Measurements from ENCODE around the gene NLRP11. TPM values are rescaled to one million over a fixed set of nuclear protein-coding genes. Genes with fewer than 3 reads are reported as not detected.

The NLRP11 gene
- total and polyA plus RNA-seq, 2 experiments from 2014 or later = not detected

GRCh38 chr19:55811340-55811739 lies 20.5 kb downstream of the NLRP11 start:
- Histone ChIP-seq H3K4me3 (no peak overlapping the region), H3K4me1 (ENCODE audit: low read depth) (no peaks in the 10 kb centered on the region), H3K27ac (no peak overlapping the region), H3K9me3 (ENCODE audit: low read depth) (no peaks in the 10 kb centered on the region), H3K36me3 (no peaks in the 10 kb centered on the region), H3K27me3 (no peaks in the 10 kb centered on the region)
- TF ChIP-seq CTCF (IDR thresholded peaks at IDR 0.05; ENCODE audit: low read depth, low read length) = no peak
- no peak for DNase-seq (ENCODE audit: low read depth in 1 of 2, low spot score in 1 of 2)

- DNase-seq (ENCODE audit: low read depth in 1 of 2, low spot score in 1 of 2) = peak in 1 of 2 donors; percentile 48
- Histone ChIP-seq H3K4me3 (no peak overlapping the region), H3K4me1 (ENCODE audit: low read depth) (no peaks in the 10 kb centered on the region), H3K9me3 (ENCODE audit: low read depth) (no peaks in the 10 kb centered on the region), H3K27ac (no peak overlapping the region), H3K27me3 (no peaks in the 10 kb centered on the region), H3K36me3 (no peaks in the 10 kb centered on the region)
- TF ChIP-seq CTCF (IDR thresholded peaks at IDR 0.05; ENCODE audit: low read depth, low read length) = peak; percentile 11
These were observed 22.3 kb downstream of the NLRP11 start for GRCh38 chr19:55809381-55810058.

DNA sequence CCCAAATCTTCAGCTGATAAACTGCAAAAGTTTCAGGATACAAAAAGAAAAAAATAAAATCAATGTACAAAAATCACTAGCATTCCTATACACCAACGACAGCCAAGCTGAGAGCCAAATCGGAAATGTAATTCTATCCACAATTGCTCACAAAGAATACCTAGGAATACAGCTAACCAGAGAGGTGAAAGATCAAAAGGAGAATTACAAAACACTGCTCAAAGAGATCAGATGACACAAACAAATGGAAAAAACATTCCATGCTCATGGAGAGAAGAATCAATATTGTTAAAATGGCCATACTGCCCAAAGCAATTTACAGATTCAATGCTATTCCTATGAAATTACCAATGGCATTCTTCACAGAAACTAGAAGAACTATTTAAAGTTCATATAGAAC lies 29.5 kb downstream of the NLRP11 start:
- Histone ChIP-seq H3K9me3 (ENCODE audit: low read depth) (no peaks in the 10 kb centered on the region), H3K36me3 (no peaks in the 10 kb centered on the region), H3K27ac (no peak overlapping the region), H3K4me3 (no peak overlapping the region), H3K27me3 (no peaks in the 10 kb centered on the region), H3K4me1 (ENCODE audit: low read depth) (no peaks in the 10 kb centered on the region)
- no peak for TF ChIP-seq CTCF (IDR thresholded peaks at IDR 0.05; ENCODE audit: low read depth, low read length)
- no peak for DNase-seq (ENCODE audit: low read depth in 1 of 2, low spot score in 1 of 2)

- Histone ChIP-seq H3K4me3 (no peak overlapping the region), H3K36me3 (no peaks in the 10 kb centered on the region), H3K27me3 (no peaks in the 10 kb centered on the region), H3K27ac (no peak overlapping the region), H3K4me1 (ENCODE audit: low read depth) (no peaks in the 10 kb centered on the region), H3K9me3 (ENCODE audit: low read depth) (no peaks in the 10 kb centered on the region)
- TF ChIP-seq CTCF (IDR thresholded peaks at IDR 0.05; ENCODE audit: low read depth, low read length) = no peak
- DNase-seq (ENCODE audit: low read depth in 1 of 2, low spot score in 1 of 2) = no peak
These were observed 30.4 kb downstream of the NLRP11 start for GRCh38 chr19:55801416-55801815.

GRCh38 chr19:55795021-55795420 lies 36.8 kb downstream of the NLRP11 start:
- TF ChIP-seq CTCF (IDR thresholded peaks at IDR 0.05; ENCODE audit: low read depth, low read length) = no peak
- no peaks in the 10 kb centered on the region for H3K36me3 ChIP-seq
- H3K4me3 ChIP-seq = no peak overlapping the region
- no peaks in the 10 kb centered on the region for H3K9me3 ChIP-seq (ENCODE audit: low read depth)
- no peaks in the 10 kb centered on the region for H3K27me3 ChIP-seq
- H3K4me1 ChIP-seq (ENCODE audit: low read depth) = no peaks in the 10 kb centered on the region
- no peak for DNase-seq (ENCODE audit: low read depth in 1 of 2, low spot score in 1 of 2)
- H3K27ac ChIP-seq = no peak overlapping the region
